ENCODE measurements around the gene AURKAIP1. TPM values are rescaled to one million over a fixed set of nuclear protein-coding genes. Genes with fewer than 3 reads are reported as not detected.

AURKAIP1 gene
- total and polyA plus RNA-seq, 3 experiments from 2014 or later: 157 to 169 (median 159) TPM

- Mint-ChIP-seq H3K27me3 (peaks cover 10 to 31% of the 10 kb centered on the region in 2 donors), H3K4me1 (peaks cover 8 to 40% (median 14%) of the 10 kb centered on the region in 3 donors), H3K27ac (no peak overlapping the region), H3K4me3 (no peak overlapping the region), H3K9me3 (no peaks in the 10 kb centered on the region), H3K36me3 (no peaks in the 10 kb centered on the region)
- CTCF ChIA-PET: interaction anchor here (2.2 kb wide), 1 partner anchor 15 kb away, joined by 9 read pairs; no protein-coding TSS in a partner anchor
- no peak overlapping the region for H3K4me3 ChIP-seq (ENCODE audit: low read length)
- POLR2A ChIA-PET: no interaction called here
- H3K36me3 ChIP-seq (ENCODE audit: insufficient read depth, low read length): no peaks in the 10 kb centered on the region
- DNase-seq: no peak
- no peaks in the 10 kb centered on the region for H3K9me3 ChIP-seq (ENCODE audit: low read length)
- no peak overlapping the region for H3K27ac ChIP-seq (ENCODE audit: low read depth, low read length)
- peaks cover 4% of the 10 kb centered on the region for H3K27me3 ChIP-seq (ENCODE audit: insufficient read depth, low read length, poor library complexity, severe bottlenecking)
- peaks cover 23% of the 10 kb centered on the region for H3K4me1 ChIP-seq (ENCODE audit: insufficient read depth, low read length)
These were observed 18.1 kb downstream of the AURKAIP1 start for GRCh38 chr1:1356796-1357401.

- Mint-ChIP-seq H3K4me3 (peak overlapping the region in 1 of 7 donors; percentile 7), H3K27ac (no peak overlapping the region), H3K4me1 (peaks cover 8 to 40% (median 14%) of the 10 kb centered on the region in 3 donors), H3K36me3 (no peaks in the 10 kb centered on the region), H3K27me3 (peaks cover 10 to 31% of the 10 kb centered on the region in 2 donors), H3K9me3 (no peaks in the 10 kb centered on the region)
- Histone ChIP-seq H3K4me3 (ENCODE audit: low read length) (no peak overlapping the region), H3K27me3 (ENCODE audit: insufficient read depth, low read length, poor library complexity, severe bottlenecking) (peaks cover 4% of the 10 kb centered on the region), H3K36me3 (ENCODE audit: insufficient read depth, low read length) (no peaks in the 10 kb centered on the region), H3K27ac (ENCODE audit: low read depth, low read length) (no peak overlapping the region), H3K4me1 (ENCODE audit: insufficient read depth, low read length) (peaks cover 23% of the 10 kb centered on the region), H3K9me3 (ENCODE audit: low read length) (no peaks in the 10 kb centered on the region)
- DNase-seq: no peak
- CTCF ChIA-PET: interaction anchor here (5.0 kb wide), 1 partner anchor 16 kb away, joined by 19 read pairs; no protein-coding TSS in a partner anchor
- POLR2A ChIA-PET: interaction anchor here (1.1 kb wide), 1 partner anchor 16 kb away, joined by 4 read pairs; no protein-coding TSS in a partner anchor
These were observed 18.7 kb downstream of the AURKAIP1 start for GRCh38 chr1:1356166-1356795.

GRCh38 chr1:1355416-1355815 lies 19.6 kb downstream of the AURKAIP1 start:
- H3K27ac ChIP-seq (ENCODE audit: low read depth, low read length): no peak overlapping the region
- peaks cover 8 to 40% (median 14%) of the 10 kb centered on the region in 3 donors for H3K4me1 Mint-ChIP-seq
- DNase-seq: no peak
- no peak overlapping the region for H3K27ac Mint-ChIP-seq
- no peaks in the 10 kb centered on the region for H3K9me3 Mint-ChIP-seq
- H3K4me3 ChIP-seq (ENCODE audit: low read length): no peak overlapping the region
- peaks cover 23% of the 10 kb centered on the region for H3K4me1 ChIP-seq (ENCODE audit: insufficient read depth, low read length)
- H3K9me3 ChIP-seq (ENCODE audit: low read length): no peaks in the 10 kb centered on the region
- no peaks in the 10 kb centered on the region for H3K36me3 ChIP-seq (ENCODE audit: insufficient read depth, low read length)
- peaks cover 5 to 26% of the 10 kb centered on the region in 2 donors for H3K27me3 Mint-ChIP-seq
- H3K27me3 ChIP-seq (ENCODE audit: insufficient read depth, low read length, poor library complexity, severe bottlenecking): peaks cover 4% of the 10 kb centered on the region
- ChIA-PET CTCF (interaction anchor here (5.0 kb wide), 1 partner anchor 17 kb away, joined by 19 read pairs; no protein-coding TSS in a partner anchor), POLR2A (interaction anchor here (1.1 kb wide), 1 partner anchor 16 kb away, joined by 4 read pairs; no protein-coding TSS in a partner anchor)
- no peak overlapping the region for H3K4me3 Mint-ChIP-seq
- no peaks in the 10 kb centered on the region for H3K36me3 Mint-ChIP-seq

- peak in 1 of 5 donors; percentile 44 for DNase-seq
- peak overlapping the region in 2 of 8 donors; percentile 29 to 70 for H3K27ac Mint-ChIP-seq
- H3K4me3 ChIP-seq (ENCODE audit: low read length): no peak overlapping the region
- H3K9me3 ChIP-seq (ENCODE audit: low read length): no peaks in the 10 kb centered on the region
- H3K36me3 Mint-ChIP-seq: no peaks in the 10 kb centered on the region
- H3K4me3 Mint-ChIP-seq: peak overlapping the region in 6 of 7 donors; percentile 34 to 65 (median 54)
- ChIA-PET CTCF (interaction anchor here (5.0 kb wide), 1 partner anchor 18 kb away, joined by 19 read pairs; no protein-coding TSS in a partner anchor), POLR2A (interaction anchor here (0.6 to 1.1 kb wide), 5 partner anchors 17 to 239 kb away, joined by 3 to 4 read pairs (median 3); partner anchors contain the start of gene C1orf159)
- peaks cover 23% of the 10 kb centered on the region for H3K4me1 ChIP-seq (ENCODE audit: insufficient read depth, low read length)
- H3K9me3 Mint-ChIP-seq: no peaks in the 10 kb centered on the region
- no peak overlapping the region for H3K27ac ChIP-seq (ENCODE audit: low read depth, low read length)
- H3K27me3 Mint-ChIP-seq: peaks cover 5 to 26% of the 10 kb centered on the region in 2 donors
- H3K27me3 ChIP-seq (ENCODE audit: insufficient read depth, low read length, poor library complexity, severe bottlenecking): peaks cover 4% of the 10 kb centered on the region
- no peaks in the 10 kb centered on the region for H3K36me3 ChIP-seq (ENCODE audit: insufficient read depth, low read length)
- peaks cover 8 to 40% (median 14%) of the 10 kb centered on the region in 3 donors for H3K4me1 Mint-ChIP-seq
These were observed 20.4 kb downstream of the AURKAIP1 start for GRCh38 chr1:1354271-1355247.

GRCh38 chr1:1353389-1354151 lies 21.4 kb downstream of the AURKAIP1 start:
- CTCF ChIA-PET: interaction anchor here (5.0 kb wide), 1 partner anchor 19 kb away, joined by 19 read pairs; no protein-coding TSS in a partner anchor

DNA sequence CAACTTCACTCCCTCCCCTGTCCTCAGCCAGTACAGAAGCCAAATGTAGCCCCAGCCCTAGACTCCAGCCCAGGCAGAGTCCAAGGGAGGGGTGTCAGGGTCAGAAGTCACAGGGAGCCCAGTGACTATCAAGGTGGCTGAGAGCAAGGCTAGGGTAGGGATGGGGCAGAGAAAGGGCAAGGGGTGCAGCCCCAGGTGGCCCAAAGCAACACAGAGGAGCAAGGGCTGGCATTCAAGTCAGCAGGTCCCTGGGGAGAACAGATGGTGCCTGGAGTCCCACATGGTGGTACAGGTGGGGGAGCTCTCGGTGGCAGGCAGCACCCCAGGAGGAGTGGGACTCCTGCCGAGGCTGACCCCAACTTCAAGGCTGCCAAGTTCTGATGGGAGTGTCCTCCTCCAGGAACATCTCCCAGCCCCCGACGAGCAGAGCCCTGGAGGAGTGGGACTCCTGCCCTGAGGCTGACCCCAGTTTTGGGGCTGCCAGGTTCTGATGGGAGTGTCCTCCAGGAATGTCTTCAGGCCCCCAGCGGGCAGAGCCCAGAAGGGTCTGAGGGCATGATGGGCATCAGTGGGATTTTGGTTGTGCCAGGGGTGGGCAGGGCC lies 22.1 kb downstream of the AURKAIP1 start:
- H3K4me3 Mint-ChIP-seq: peak overlapping the region; percentile 46 to 83 (median 67)
- H3K27ac Mint-ChIP-seq: peak overlapping the region in 5 of 8 donors; percentile 19 to 82 (median 61)
- Histone ChIP-seq H3K4me1 (ENCODE audit: insufficient read depth, low read length) (peaks cover 17% of the 10 kb centered on the region), H3K4me3 (ENCODE audit: low read length) (no peak overlapping the region), H3K27me3 (ENCODE audit: insufficient read depth, low read length, poor library complexity, severe bottlenecking) (peaks cover 4% of the 10 kb centered on the region), H3K36me3 (ENCODE audit: insufficient read depth, low read length) (no peaks in the 10 kb centered on the region), H3K27ac (ENCODE audit: low read depth, low read length) (no peak overlapping the region), H3K9me3 (ENCODE audit: low read length) (no peaks in the 10 kb centered on the region)
- peaks cover 2 to 21% of the 10 kb centered on the region in 2 donors for H3K27me3 Mint-ChIP-seq
- ChIA-PET CTCF (interaction anchor here (5.0 kb wide), 1 partner anchor 19 kb away, joined by 19 read pairs; no protein-coding TSS in a partner anchor), POLR2A (interaction anchor here (0.6 to 1.4 kb wide), 2 partner anchors 19 to 106 kb away, joined by 4 read pairs; no protein-coding TSS in a partner anchor)
- no peak for DNase-seq
- no peaks in the 10 kb centered on the region for H3K9me3 Mint-ChIP-seq
- H3K4me1 Mint-ChIP-seq: peaks cover 7 to 33% (median 9%) of the 10 kb centered on the region in 3 donors
- no peaks in the 10 kb centered on the region for H3K36me3 Mint-ChIP-seq

More at GRCh38 chr1:1353389-1354151, 21.4 kb downstream of the AURKAIP1 start:
- no peaks in the 10 kb centered on the region for H3K9me3 Mint-ChIP-seq
- H3K4me1 Mint-ChIP-seq: peaks cover 5 to 31% (median 9%) of the 10 kb centered on the region in 3 donors
- peaks cover 4% of the 10 kb centered on the region for H3K27me3 ChIP-seq (ENCODE audit: insufficient read depth, low read length, poor library complexity, severe bottlenecking)
- peaks cover 17% of the 10 kb centered on the region for H3K4me1 ChIP-seq (ENCODE audit: insufficient read depth, low read length)
- peak overlapping the region in 4 of 7 donors; percentile 28 to 65 (median 48) for H3K4me3 Mint-ChIP-seq
- no peak overlapping the region for H3K27ac ChIP-seq (ENCODE audit: low read depth, low read length)
- POLR2A ChIA-PET: interaction anchor here (0.6 to 1.1 kb wide), 4 partner anchors 18 to 238 kb away, joined by 3 read pairs; partner anchors contain the start of gene C1orf159
- H3K27me3 Mint-ChIP-seq: peaks cover 3 to 21% of the 10 kb centered on the region in 2 donors
- no peaks in the 10 kb centered on the region for H3K9me3 ChIP-seq (ENCODE audit: low read length)
- no peak for DNase-seq
- no peaks in the 10 kb centered on the region for H3K36me3 ChIP-seq (ENCODE audit: insufficient read depth, low read length)
- H3K27ac Mint-ChIP-seq: peak overlapping the region in 1 of 8 donors; percentile 19
- no peak overlapping the region for H3K4me3 ChIP-seq (ENCODE audit: low read length)
- H3K36me3 Mint-ChIP-seq: no peaks in the 10 kb centered on the region
